GM23338 (cell line): ENCODE data around the gene IGF2BP2. TPM values are rescaled to one million over a fixed set of nuclear protein-coding genes. Genes with fewer than 3 reads are reported as not detected.

Experiments used
- ATAC-seq: fragments of 200-7000 bp; cut with Tn5 transposase; 3 replicates; pipeline ENCODE4 v1.9.1; 2020
- DNase-seq: peaks from one replicate; pipeline ENCODE4 v3.0.0-alpha.2; 2015; ENCODE audit warnings: low spot score
- H2AFZ ChIP-seq: fragments of 200-600 bp; sonication (generic); 2 replicates; pipeline ENCODE4 v1.8.0; 2016; ENCODE audit warnings: antibody characterized with exemption, mild to moderate bottlenecking, moderate library complexity
- H3F3A ChIP-seq: fragments of 200-600 bp; sonication (generic); replicated peaks from 2 replicates; pipeline ENCODE4 v1.8.0; 2017; ENCODE audit warnings: antibody characterized with exemption, mixed run types, low read depth
- H3K27ac ChIP-seq: fragments of 200-600 bp; sonication (generic); 2 replicates; pipeline ENCODE4 v1.6.1; 2016; ENCODE audit warnings: low read depth
- H3K27me3 ChIP-seq: fragments of 200-600 bp; sonication (generic); 2 replicates; pipeline ENCODE4 v1.8.0; 2016; ENCODE audit warnings: mild to moderate bottlenecking, mixed run types, moderate library complexity; ENCODE audit not compliant: insufficient read depth
- H3K36me3 ChIP-seq: fragments of 200-600 bp; sonication (generic); 2 replicates; pipeline ENCODE4 v1.8.0; 2016; ENCODE audit warnings: mild to moderate bottlenecking; ENCODE audit not compliant: insufficient read depth
- H3K4me1 ChIP-seq: fragments of 200-600 bp; sonication (generic); 2 replicates; pipeline ENCODE4 v1.8.0; 2016; ENCODE audit warnings: mild to moderate bottlenecking, moderate library complexity; ENCODE audit not compliant: insufficient read depth
- H3K4me2 ChIP-seq: fragments of 200-600 bp; sonication (generic); 2 replicates; pipeline ENCODE4 v1.7.1; 2017; ENCODE audit warnings: mixed run types
- H3K4me3 ChIP-seq: fragments of 200-600 bp; sonication (generic); 2 replicates; pipeline ENCODE4 v1.6.1; 2016; ENCODE audit warnings: mixed run types
- H3K79me2 ChIP-seq: fragments of 200-600 bp; sonication (generic); replicated peaks from 2 replicates; pipeline ENCODE4 v1.8.0; 2017; ENCODE audit warnings: mild to moderate bottlenecking; ENCODE audit not compliant: insufficient read depth
- H3K9me2 ChIP-seq: fragments of 200-600 bp; sonication (generic); 2 replicates; pipeline ENCODE4 v1.8.0; 2017; ENCODE audit not compliant: insufficient read depth
- H4K20me1 ChIP-seq: fragments of 200-600 bp; sonication (generic); replicated peaks from 2 replicates; pipeline ENCODE4 v1.8.0; 2017; ENCODE audit warnings: mild to moderate bottlenecking; ENCODE audit not compliant: insufficient read depth
- H3K27ac Mint-ChIP-seq: 2 replicates; pipeline ENCODE4 v1.8.0; 2020; ENCODE audit warnings: inconsistent platforms, mild to moderate bottlenecking, moderate library complexity, mixed read lengths
- H3K27me3 Mint-ChIP-seq: 3 replicates; pipeline ENCODE4 v1.8.0; 2022; ENCODE audit warnings: low read depth, mild to moderate bottlenecking, moderate library complexity, mixed read lengths, inconsistent platforms; ENCODE audit not compliant: insufficient read depth, poor library complexity
- H3K36me3 Mint-ChIP-seq: 3 replicates; pipeline ENCODE4 v1.8.0; 2021; ENCODE audit warnings: low read depth, mild to moderate bottlenecking, inconsistent platforms, moderate library complexity, mixed read lengths
- H3K4me1 Mint-ChIP-seq: 3 replicates; pipeline ENCODE4 v1.8.0; 2020; ENCODE audit warnings: mild to moderate bottlenecking, inconsistent platforms, mixed read lengths
- H3K4me3 Mint-ChIP-seq: 3 replicates; pipeline ENCODE4 v1.8.0; 2021; ENCODE audit warnings: moderate library complexity, mild to moderate bottlenecking, inconsistent platforms, mixed read lengths
- H3K9me3 Mint-ChIP-seq: 3 replicates; pipeline ENCODE4 v1.8.0; 2020; ENCODE audit warnings: moderate library complexity, mild to moderate bottlenecking, inconsistent platforms, mixed read lengths
- CREB1 ChIP-seq: fragments of 250-450 bp; sonication (Bioruptor Pico); IDR thresholded peaks from 2 replicates; pipeline ENCODE4 v1.5.0; 2020; ENCODE audit warnings: low read depth, mild to moderate bottlenecking, moderate library complexity
- EZH2 ChIP-seq: fragments of 200-600 bp; sonication (generic); IDR thresholded peaks from one replicate; pipeline ENCODE4 v1.8.0; 2017; ENCODE audit warnings: antibody characterized with exemption, mild to moderate bottlenecking, low read depth; ENCODE audit not compliant: unreplicated experiment
- EZH2phosphoT487 ChIP-seq: fragments of 200-600 bp; sonication (generic); IDR thresholded peaks from one replicate; pipeline ENCODE4 v1.8.1; 2018; ENCODE audit warnings: antibody characterized with exemption; ENCODE audit not compliant: unreplicated experiment
- JUNB ChIP-seq: IDR thresholded peaks from one replicate; pipeline ENCODE4 v1.6.1; 2016; ENCODE audit warnings: antibody characterized with exemption; ENCODE audit not compliant: unreplicated experiment
- NANOG ChIP-seq: IDR thresholded peaks from 2 replicates; pipeline ENCODE4 v1.6.1; 2016; ENCODE audit warnings: antibody characterized with exemption, borderline replicate concordance
- POLR2AphosphoS5 ChIP-seq: IDR thresholded peaks from 2 replicates; pipeline ENCODE4 v1.6.1; 2016; ENCODE audit warnings: antibody characterized with exemption, low read depth
- STAT1 ChIP-seq: IDR thresholded peaks from one replicate; pipeline ENCODE4 v1.6.1; 2016; ENCODE audit warnings: antibody characterized with exemption; ENCODE audit not compliant: unreplicated experiment
- ZNF114 ChIP-seq: fragments of 250-450 bp; sonication (Bioruptor Pico); IDR thresholded peaks from 2 replicates; pipeline ENCODE4 v1.5.0; 2020; ENCODE audit warnings: mild to moderate bottlenecking, moderate library complexity
- ZNF331 ChIP-seq: fragments of 250-450 bp; sonication (Bioruptor Pico); IDR thresholded peaks from 2 replicates; pipeline ENCODE4 v1.5.0; 2020; ENCODE audit warnings: low read depth, mild to moderate bottlenecking, moderate library complexity
- polyA plus RNA-seq: library from polyadenylated mRNA; unstranded; fragments of >200 nt; fragmentation: Nextera tagmentation; extraction: Ambion mirVana; gene quantifications from 2 replicates; pipeline ENCODE4 v1.2.1, GENCODE V29; 2016
- total RNA-seq: library from RNA; depleted of rRNA; stranded (reverse); fragments of >200 nt; shearing (Covaris generic); gene quantifications from 2 replicates; pipeline ENCODE4 v1.2.3, GENCODE V29; 2014
- TF ChIP-seq, protein P1 (sequence below): IDR thresholded peaks from one replicate; pipeline ENCODE4 v1.6.1; 2018; ENCODE audit warnings: antibody characterized with exemption; ENCODE audit not compliant: unreplicated experiment
- TF ChIP-seq, protein P2 (sequence below): fragments of 250-450 bp; sonication (Bioruptor Pico); IDR thresholded peaks from 2 replicates; pipeline ENCODE4 v1.5.0; 2020; ENCODE audit warnings: mild to moderate bottlenecking, moderate library complexity

Gene IGF2BP2
- total and polyA plus RNA-seq, 2 experiments from 2014 or later, result 82.9 to 84.5 TPM

DNA sequence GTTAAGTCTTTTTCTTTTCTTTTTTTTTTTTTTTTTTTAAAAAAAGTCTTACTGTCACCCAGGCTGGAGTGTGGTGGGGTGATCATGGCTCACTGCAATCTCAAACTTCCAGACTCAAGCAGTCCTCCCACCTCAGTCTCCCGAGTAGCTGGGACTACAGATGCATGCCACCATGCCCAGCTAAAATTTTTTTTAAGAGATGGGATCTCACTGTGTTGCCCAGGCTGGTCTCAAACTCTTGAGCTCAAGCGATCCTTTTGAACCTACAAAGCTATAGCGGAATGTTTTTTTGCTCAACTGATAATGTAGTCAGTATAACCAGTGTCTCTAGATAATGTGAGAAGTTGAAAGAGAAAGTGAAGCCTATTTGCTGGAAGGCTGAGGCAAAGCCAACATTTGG is 3.9 kb upstream of the IGF2BP2 start:
- no peak overlapping the region for H3K4me3 Mint-ChIP-seq
- Histone ChIP-seq H3K4me1 (peaks cover 8% of the 10 kb centered on the region; the same call in 1 of the 2 replicates), H3K27me3 (peaks cover 10% of the 10 kb centered on the region), H3K4me3 (no peak overlapping the region), H3K36me3 (peaks cover 21% of the 10 kb centered on the region), H3K9me2 (no peaks in the 10 kb centered on the region; the same call in 1 of the 2 replicates), H4K20me1 (peaks cover 6% of the 10 kb centered on the region; the same call in 1 of the 2 replicates), H2AFZ (no peak overlapping the region), H3K4me2 (no peak overlapping the region), H3K27ac (no peak overlapping the region), H3K79me2 (peaks cover 30% of the 10 kb centered on the region), H3F3A (peaks cover 4% of the 10 kb centered on the region; the same call in 1 of the 2 replicates)
- H3K9me3 Mint-ChIP-seq, result peaks cover 63% of the 10 kb centered on the region
- DNase-seq (no peak), ATAC-seq (no peak)
- H3K36me3 Mint-ChIP-seq, result peaks cover 62% of the 10 kb centered on the region
- H3K4me1 Mint-ChIP-seq, result peaks cover 9% of the 10 kb centered on the region
- TF ChIP-seq NANOG, result no peak
- no peak for TF ChIP-seq POLR2AphosphoS5
- no peak for TF ChIP-seq CREB1 (CRISPR knock-in tag)
- H3K27me3 Mint-ChIP-seq, result peaks cover 22% of the 10 kb centered on the region
- no peak overlapping the region for H3K27ac Mint-ChIP-seq

DNA sequence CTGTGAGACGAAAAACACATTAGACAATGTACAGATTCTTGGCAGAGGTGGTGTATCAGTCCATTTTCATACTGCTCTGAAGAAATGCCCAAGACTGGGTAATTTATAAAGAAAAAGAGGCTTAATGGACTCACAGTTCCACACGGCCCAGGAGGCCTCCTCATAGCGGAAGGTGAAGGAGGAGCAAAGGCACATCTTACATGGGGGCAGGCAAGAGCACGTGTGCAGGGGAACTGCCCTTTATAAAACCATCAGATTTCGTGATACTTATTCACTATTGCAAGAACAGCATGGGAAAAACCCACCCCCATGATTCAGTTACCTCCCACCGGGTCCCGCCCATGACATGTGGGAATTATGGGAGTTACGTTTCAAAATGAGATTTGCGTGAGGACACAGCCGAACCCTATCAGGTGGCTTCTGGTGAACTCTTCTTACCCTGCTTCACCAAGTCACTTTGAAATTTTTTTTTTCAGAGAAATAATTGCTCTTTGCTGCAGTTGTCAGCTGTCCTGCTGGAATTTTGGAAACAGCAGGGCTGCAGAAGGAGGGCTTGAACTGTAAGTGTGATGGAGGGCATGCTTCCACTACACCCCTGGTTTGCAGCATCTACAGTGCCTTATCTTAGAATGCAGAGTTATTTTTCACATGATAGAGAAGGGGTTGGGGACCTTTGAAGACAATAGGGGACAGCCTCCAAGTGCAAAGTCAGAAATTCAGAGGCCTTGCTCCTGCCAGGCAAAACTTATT is 2.9 kb upstream of the IGF2BP2 start:
- peaks cover 63% of the 10 kb centered on the region for H3K9me3 Mint-ChIP-seq
- peaks cover 8% of the 10 kb centered on the region; the same call in 1 of the 2 replicates for H3K4me1 ChIP-seq
- H3K9me2 ChIP-seq, result no peaks in the 10 kb centered on the region; the same call in 1 of the 2 replicates
- H2AFZ ChIP-seq, result no peak overlapping the region
- DNase-seq, result no peak
- no peak overlapping the region; the same call in 2 of the 3 replicates for H3K4me3 Mint-ChIP-seq
- no peak overlapping the region for H3K27ac ChIP-seq
- H3K36me3 Mint-ChIP-seq, result peaks cover 62% of the 10 kb centered on the region
- H3K27me3 ChIP-seq, result peaks cover 10% of the 10 kb centered on the region
- H3K4me3 ChIP-seq, result no peak overlapping the region
- H3K27ac Mint-ChIP-seq, result no peak overlapping the region
- peaks cover 21% of the 10 kb centered on the region for H3K36me3 ChIP-seq
- H3K4me1 Mint-ChIP-seq, result peaks cover 9% of the 10 kb centered on the region
- H4K20me1 ChIP-seq, result peaks cover 6% of the 10 kb centered on the region; the same call in 1 of the 2 replicates
- H3K79me2 ChIP-seq, result peaks cover 40% of the 10 kb centered on the region
- no peak overlapping the region for H3K4me2 ChIP-seq
- no peak for ATAC-seq
- peaks cover 4% of the 10 kb centered on the region; the same call in 1 of the 2 replicates for H3F3A ChIP-seq
- peaks cover 22% of the 10 kb centered on the region for H3K27me3 Mint-ChIP-seq
- no peak for TF ChIP-seq ZNF331 (CRISPR knock-in tag)
- TF ChIP-seq, protein P1, sequence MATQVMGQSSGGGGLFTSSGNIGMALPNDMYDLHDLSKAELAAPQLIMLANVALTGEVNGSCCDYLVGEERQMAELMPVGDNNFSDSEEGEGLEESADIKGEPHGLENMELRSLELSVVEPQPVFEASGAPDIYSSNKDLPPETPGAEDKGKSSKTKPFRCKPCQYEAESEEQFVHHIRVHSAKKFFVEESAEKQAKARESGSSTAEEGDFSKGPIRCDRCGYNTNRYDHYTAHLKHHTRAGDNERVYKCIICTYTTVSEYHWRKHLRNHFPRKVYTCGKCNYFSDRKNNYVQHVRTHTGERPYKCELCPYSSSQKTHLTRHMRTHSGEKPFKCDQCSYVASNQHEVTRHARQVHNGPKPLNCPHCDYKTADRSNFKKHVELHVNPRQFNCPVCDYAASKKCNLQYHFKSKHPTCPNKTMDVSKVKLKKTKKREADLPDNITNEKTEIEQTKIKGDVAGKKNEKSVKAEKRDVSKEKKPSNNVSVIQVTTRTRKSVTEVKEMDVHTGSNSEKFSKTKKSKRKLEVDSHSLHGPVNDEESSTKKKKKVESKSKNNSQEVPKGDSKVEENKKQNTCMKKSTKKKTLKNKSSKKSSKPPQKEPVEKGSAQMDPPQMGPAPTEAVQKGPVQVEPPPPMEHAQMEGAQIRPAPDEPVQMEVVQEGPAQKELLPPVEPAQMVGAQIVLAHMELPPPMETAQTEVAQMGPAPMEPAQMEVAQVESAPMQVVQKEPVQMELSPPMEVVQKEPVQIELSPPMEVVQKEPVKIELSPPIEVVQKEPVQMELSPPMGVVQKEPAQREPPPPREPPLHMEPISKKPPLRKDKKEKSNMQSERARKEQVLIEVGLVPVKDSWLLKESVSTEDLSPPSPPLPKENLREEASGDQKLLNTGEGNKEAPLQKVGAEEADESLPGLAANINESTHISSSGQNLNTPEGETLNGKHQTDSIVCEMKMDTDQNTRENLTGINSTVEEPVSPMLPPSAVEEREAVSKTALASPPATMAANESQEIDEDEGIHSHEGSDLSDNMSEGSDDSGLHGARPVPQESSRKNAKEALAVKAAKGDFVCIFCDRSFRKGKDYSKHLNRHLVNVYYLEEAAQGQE, result no peak
- TF ChIP-seq, protein P2, sequence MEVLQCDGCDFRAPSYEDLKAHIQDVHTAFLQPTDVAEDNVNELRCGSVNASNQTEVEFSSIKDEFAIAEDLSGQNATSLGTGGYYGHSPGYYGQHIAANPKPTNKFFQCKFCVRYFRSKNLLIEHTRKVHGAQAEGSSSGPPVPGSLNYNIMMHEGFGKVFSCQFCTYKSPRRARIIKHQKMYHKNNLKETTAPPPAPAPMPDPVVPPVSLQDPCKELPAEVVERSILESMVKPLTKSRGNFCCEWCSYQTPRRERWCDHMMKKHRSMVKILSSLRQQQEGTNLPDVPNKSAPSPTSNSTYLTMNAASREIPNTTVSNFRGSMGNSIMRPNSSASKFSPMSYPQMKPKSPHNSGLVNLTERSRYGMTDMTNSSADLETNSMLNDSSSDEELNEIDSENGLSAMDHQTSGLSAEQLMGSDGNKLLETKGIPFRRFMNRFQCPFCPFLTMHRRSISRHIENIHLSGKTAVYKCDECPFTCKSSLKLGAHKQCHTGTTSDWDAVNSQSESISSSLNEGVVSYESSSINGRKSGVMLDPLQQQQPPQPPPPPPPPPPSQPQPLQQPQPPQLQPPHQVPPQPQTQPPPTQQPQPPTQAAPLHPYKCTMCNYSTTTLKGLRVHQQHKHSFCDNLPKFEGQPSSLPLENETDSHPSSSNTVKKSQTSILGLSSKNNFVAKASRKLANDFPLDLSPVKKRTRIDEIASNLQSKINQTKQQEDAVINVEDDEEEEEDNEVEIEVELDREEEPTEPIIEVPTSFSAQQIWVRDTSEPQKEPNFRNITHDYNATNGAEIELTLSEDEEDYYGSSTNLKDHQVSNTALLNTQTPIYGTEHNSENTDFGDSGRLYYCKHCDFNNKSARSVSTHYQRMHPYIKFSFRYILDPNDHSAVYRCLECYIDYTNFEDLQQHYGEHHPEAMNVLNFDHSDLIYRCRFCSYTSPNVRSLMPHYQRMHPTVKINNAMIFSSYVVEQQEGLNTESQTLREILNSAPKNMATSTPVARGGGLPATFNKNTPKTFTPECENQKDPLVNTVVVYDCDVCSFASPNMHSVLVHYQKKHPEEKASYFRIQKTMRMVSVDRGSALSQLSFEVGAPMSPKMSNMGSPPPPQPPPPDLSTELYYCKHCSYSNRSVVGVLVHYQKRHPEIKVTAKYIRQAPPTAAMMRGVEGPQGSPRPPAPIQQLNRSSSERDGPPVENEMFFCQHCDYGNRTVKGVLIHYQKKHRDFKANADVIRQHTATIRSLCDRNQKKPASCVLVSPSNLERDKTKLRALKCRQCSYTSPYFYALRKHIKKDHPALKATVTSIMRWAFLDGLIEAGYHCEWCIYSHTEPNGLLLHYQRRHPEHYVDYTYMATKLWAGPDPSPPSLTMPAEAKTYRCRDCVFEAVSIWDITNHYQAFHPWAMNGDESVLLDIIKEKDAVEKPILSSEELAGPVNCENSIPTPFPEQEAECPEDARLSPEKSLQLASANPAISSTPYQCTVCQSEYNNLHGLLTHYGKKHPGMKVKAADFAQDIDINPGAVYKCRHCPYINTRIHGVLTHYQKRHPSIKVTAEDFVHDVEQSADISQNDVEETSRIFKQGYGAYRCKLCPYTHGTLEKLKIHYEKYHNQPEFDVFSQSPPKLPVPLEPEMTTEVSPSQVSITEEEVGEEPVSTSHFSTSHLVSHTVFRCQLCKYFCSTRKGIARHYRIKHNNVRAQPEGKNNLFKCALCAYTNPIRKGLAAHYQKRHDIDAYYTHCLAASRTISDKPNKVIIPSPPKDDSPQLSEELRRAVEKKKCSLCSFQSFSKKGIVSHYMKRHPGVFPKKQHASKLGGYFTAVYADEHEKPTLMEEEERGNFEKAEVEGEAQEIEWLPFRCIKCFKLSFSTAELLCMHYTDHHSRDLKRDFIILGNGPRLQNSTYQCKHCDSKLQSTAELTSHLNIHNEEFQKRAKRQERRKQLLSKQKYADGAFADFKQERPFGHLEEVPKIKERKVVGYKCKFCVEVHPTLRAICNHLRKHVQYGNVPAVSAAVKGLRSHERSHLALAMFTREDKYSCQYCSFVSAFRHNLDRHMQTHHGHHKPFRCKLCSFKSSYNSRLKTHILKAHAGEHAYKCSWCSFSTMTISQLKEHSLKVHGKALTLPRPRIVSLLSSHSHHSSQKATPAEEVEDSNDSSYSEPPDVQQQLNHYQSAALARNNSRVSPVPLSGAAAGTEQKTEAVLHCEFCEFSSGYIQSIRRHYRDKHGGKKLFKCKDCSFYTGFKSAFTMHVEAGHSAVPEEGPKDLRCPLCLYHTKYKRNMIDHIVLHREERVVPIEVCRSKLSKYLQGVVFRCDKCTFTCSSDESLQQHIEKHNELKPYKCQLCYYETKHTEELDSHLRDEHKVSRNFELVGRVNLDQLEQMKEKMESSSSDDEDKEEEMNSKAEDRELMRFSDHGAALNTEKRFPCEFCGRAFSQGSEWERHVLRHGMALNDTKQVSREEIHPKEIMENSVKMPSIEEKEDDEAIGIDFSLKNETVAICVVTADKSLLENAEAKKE, result no peak
- no peak for TF ChIP-seq EZH2
- TF ChIP-seq JUNB, result no peak
- TF ChIP-seq NANOG, result no peak
- no peak for TF ChIP-seq STAT1
- TF ChIP-seq CREB1 (CRISPR knock-in tag), result no peak
- no peak for TF ChIP-seq EZH2phosphoT487
- TF ChIP-seq ZNF114 (CRISPR knock-in tag), result no peak
